HEK293 (cell line): ENCODE results near the gene PLEKHA8.

Experiments used
- CTCF ChIA-PET: fragments of 350-600 bp; formaldehyde crosslinking; extraction: SDS; loops from one replicate; lab custom pipeline; 2021; ENCODE audit warnings: antibody characterized with exemption; lab: Yijun Ruan, JAX
- POLR2A ChIA-PET: fragments of 300-600 bp; formaldehyde crosslinking; extraction: SDS; loops from one replicate; lab custom pipeline; 2020; ENCODE audit warnings: antibody characterized with exemption, inconsistent platforms; lab: Yijun Ruan, JAX
- H3K27ac ChIP-seq: fragments of 200-500 bp; sonication (Bioruptor generic); 2 replicates; pipeline ENCODE4 v1.5.1; 2014; ENCODE audit warnings: low read depth, low read length, control low read depth, inconsistent platforms; ENCODE audit errors: extremely low read depth
- H3K36me3 ChIP-seq, 2 experiments: fragments of 200-500 bp in 1 of 2; sonication (Bioruptor generic) in 1 of 2; 1 replicate in 1 of 2; 2 replicates in 1 of 2; pipeline ENCODE4 v1.5.1; 2014 to 2017; ENCODE audit warnings: inconsistent platforms in 2 of 2, low read length in 2 of 2; ENCODE audit not compliant: control insufficient read depth in 2 of 2, insufficient read depth in 1 of 2
- H3K4me1 ChIP-seq: fragments of 200-500 bp; sonication (Bioruptor generic); 2 replicates; pipeline ENCODE4 v1.5.1; 2014; ENCODE audit warnings: mild to moderate bottlenecking, low read length, inconsistent platforms; ENCODE audit not compliant: control insufficient read depth, insufficient read depth
- H3K4me3 ChIP-seq: 2 replicates; pipeline ENCODE4 v1.5.1; 2011; ENCODE audit warnings: low read depth, mild to moderate bottlenecking, control low read depth, low read length, moderate library complexity
- H3K9me3 ChIP-seq: fragments of 200-500 bp; sonication (Bioruptor generic); 2 replicates; pipeline ENCODE4 v1.5.1; 2014; ENCODE audit warnings: low read depth, low read length, inconsistent platforms; ENCODE audit not compliant: control insufficient read depth, insufficient read depth
- PRDM6 ChIP-seq: fragments of 450-650 bp; formaldehyde crosslinking; IDR thresholded peaks from 2 replicates; pipeline ENCODE4 v1.5.1; 2017; ENCODE audit warnings: missing biosample characterization, missing genetic modification characterization
- SP3 ChIP-seq: fragments of 450-650 bp; formaldehyde crosslinking; IDR thresholded peaks from 2 replicates; pipeline ENCODE4 v1.5.1; 2016; ENCODE audit warnings: missing biosample characterization, missing genetic modification characterization
- ZBTB49 ChIP-seq: fragments of 450-650 bp; formaldehyde crosslinking; IDR thresholded peaks from 2 replicates; pipeline ENCODE4 v1.5.1; 2016; ENCODE audit warnings: missing biosample characterization, missing genetic modification characterization, low read depth
- ZBTB8A ChIP-seq: fragments of 450-650 bp; formaldehyde crosslinking; IDR thresholded peaks from 2 replicates; pipeline ENCODE4 v1.5.1; 2016; ENCODE audit warnings: missing biosample characterization, missing genetic modification characterization
- ZNF211 ChIP-seq: fragments of 450-650 bp; formaldehyde crosslinking; IDR thresholded peaks from 2 replicates; pipeline ENCODE4 v1.5.1; 2016; ENCODE audit warnings: low read depth, missing biosample characterization, missing genetic modification characterization
- ZNF23 ChIP-seq: fragments of 450-650 bp; formaldehyde crosslinking; IDR thresholded peaks from 2 replicates; pipeline ENCODE4 v1.5.1; 2016; ENCODE audit warnings: missing biosample characterization, missing genetic modification characterization, borderline replicate concordance
- ZNF335 ChIP-seq: fragments of 450-650 bp; formaldehyde crosslinking; conservative IDR thresholded peaks from 2 replicates; pipeline ENCODE4 v1.5.1; 2016; ENCODE audit warnings: missing biosample characterization, missing genetic modification characterization
- ZNF488 ChIP-seq: fragments of 450-650 bp; formaldehyde crosslinking; IDR thresholded peaks from 2 replicates; pipeline ENCODE4 v1.5.1; 2016; ENCODE audit warnings: missing biosample characterization, missing genetic modification characterization
- ZNF510 ChIP-seq: fragments of 450-650 bp; formaldehyde crosslinking; IDR thresholded peaks from 2 replicates; pipeline ENCODE4 v1.5.1; 2018; ENCODE audit warnings: mild to moderate bottlenecking, missing genetic modification characterization, missing biosample characterization; ENCODE audit not compliant: insufficient replicate concordance
- ZNF518A ChIP-seq: fragments of 450-650 bp; formaldehyde crosslinking; conservative IDR thresholded peaks from 2 replicates; pipeline ENCODE4 v1.5.1; 2016; ENCODE audit warnings: low read depth, missing biosample characterization, missing genetic modification characterization
- ZNF529 ChIP-seq: fragments of 450-650 bp; formaldehyde crosslinking; IDR thresholded peaks from 2 replicates; pipeline ENCODE4 v1.5.1; 2017; ENCODE audit warnings: missing genetic modification characterization, missing biosample characterization; ENCODE audit not compliant: insufficient replicate concordance
- ZNF660 ChIP-seq: fragments of 450-650 bp; IDR thresholded peaks from 2 replicates; pipeline ENCODE4 v1.5.1; 2018; ENCODE audit warnings: missing biosample characterization, mild to moderate bottlenecking, missing genetic modification characterization
- ZSCAN16 ChIP-seq: fragments of 450-650 bp; formaldehyde crosslinking; IDR thresholded peaks from 2 replicates; pipeline ENCODE4 v1.5.1; 2016; ENCODE audit warnings: missing biosample characterization, missing genetic modification characterization

The PLEKHA8 gene

GRCh38 chr7:30079880-30080279 lies 51.7 kb downstream of the PLEKHA8 start:
- ChIA-PET POLR2A (no interaction called here), CTCF (no interaction called here)
- H3K4me1 ChIP-seq, result peaks cover 11% of the 10 kb centered on the region; the same call in 1 of the 2 replicates
- peaks cover 0 to 23% of the 10 kb centered on the region in 2 experiments; a peak in 1 of 3 replicates for H3K36me3 ChIP-seq
- TF ChIP-seq PRDM6 (no peak), ZNF23 (no peak), ZNF488 (tag by site-specific recombination) (no peak), ZBTB8A (tag by site-specific recombination) (no peak), ZNF518A (no peak), SP3 (tag by site-specific recombination) (no peak), ZNF335 (tag by site-specific recombination) (no peak), ZSCAN16 (tag by site-specific recombination) (no peak), ZBTB49 (tag by site-specific recombination) (no peak), ZNF529 (tag by site-specific recombination) (no peak), ZNF510 (tag by site-specific recombination) (no peak), ZNF211 (tag by site-specific recombination) (no peak), ZNF660 (tag by site-specific recombination) (no peak)
- H3K27ac ChIP-seq, result no peak overlapping the region
- H3K9me3 ChIP-seq, result no peaks in the 10 kb centered on the region
- H3K4me3 ChIP-seq, result no peak overlapping the region

- ChIA-PET CTCF (interaction anchor here (0.6 to 1.3 kb wide), 2 partner anchors 160 to 205 kb away, joined by 3 to 4 read pairs; no protein-coding TSS in a partner anchor), POLR2A (no interaction called here)
- H3K4me3 ChIP-seq, result no peak overlapping the region
- peaks cover 11% of the 10 kb centered on the region; the same call in 1 of the 2 replicates for H3K4me1 ChIP-seq
- no peak overlapping the region for H3K27ac ChIP-seq
- TF ChIP-seq ZNF488 (tag by site-specific recombination), result no peak
- H3K36me3 ChIP-seq, result peaks cover 0 to 26% of the 10 kb centered on the region in 2 experiments; a peak in 1 of 3 replicates
- no peaks in the 10 kb centered on the region for H3K9me3 ChIP-seq
These were observed 52.6 kb downstream of the PLEKHA8 start for GRCh38 chr7:30080818-30081217.
